ENCODE results near the gene SERPIND1.

The SERPIND1 gene

DNA sequence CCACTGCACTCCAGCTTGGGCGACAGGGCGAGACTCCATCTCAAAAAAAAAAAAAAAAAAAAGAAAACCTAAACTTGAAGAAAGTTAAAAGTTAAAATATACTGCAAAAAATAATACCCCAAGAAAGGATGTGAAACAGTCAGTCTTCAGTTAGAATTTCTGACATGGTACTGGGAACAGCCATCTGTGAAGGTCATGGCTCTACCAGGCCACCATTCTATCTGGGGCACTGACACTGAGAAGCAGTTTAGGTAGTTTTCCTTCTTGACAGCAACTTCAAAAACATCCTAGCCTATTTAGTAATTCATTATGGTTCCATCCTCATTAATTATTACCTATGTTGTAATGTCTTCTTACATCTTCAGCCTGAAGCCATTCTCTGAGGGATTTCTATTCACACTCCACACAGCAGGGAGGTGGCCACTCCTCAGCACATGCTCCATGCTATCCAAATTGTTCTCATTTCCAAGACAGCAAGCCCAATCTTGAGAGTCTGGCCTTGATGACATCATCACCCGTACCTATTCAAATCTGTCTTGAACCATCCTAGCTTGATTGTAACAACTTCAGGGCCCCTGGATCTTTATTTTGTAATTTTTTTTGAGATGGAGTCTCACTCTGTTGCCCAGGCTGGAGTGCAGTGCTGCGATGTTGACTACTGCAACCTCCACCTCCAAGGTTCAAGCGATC lies 38.2 kb downstream of the SERPIND1 start:
- H3K9ac ChIP-seq (ENCODE audit: low read length) = no peak overlapping the region
- no peaks in the 10 kb centered on the region for H3K4me1 ChIP-seq (ENCODE audit: low read length)
- no peaks in the 10 kb centered on the region for H3F3A ChIP-seq (ENCODE audit: insufficient read depth, low read length)
- H3K4me2 ChIP-seq (ENCODE audit: low read depth, low read length) = no peak overlapping the region
- no peaks in the 10 kb centered on the region for H3K79me2 ChIP-seq (ENCODE audit: low read length)
- no peak for TF ChIP-seq EZH2 (optimal IDR thresholded peaks at IDR 0.05; ENCODE audit: low read depth, low read length)
- TF ChIP-seq CTCF (IDR thresholded peaks at IDR 0.05; ENCODE audit: low read length) = no peak
- TF ChIP-seq EZH2phosphoT487 (IDR thresholded peaks at IDR 0.05; ENCODE audit: low read length) = no peak
- H3K36me3 ChIP-seq (replicated peaks; ENCODE audit: insufficient read depth, low read length) = no peaks in the 10 kb centered on the region
- H3K27me3 ChIP-seq (replicated peaks; ENCODE audit: insufficient read depth, low read length) = no peaks in the 10 kb centered on the region
- DNase-seq = no peak
- no peak overlapping the region for H3K27ac ChIP-seq (ENCODE audit: low read length)
- no peak overlapping the region for H3K4me3 ChIP-seq (ENCODE audit: low read length)
- no peaks in the 10 kb centered on the region for H3K9me2 ChIP-seq (replicated peaks; ENCODE audit: insufficient read depth, low read length)
- H4K20me1 ChIP-seq (ENCODE audit: insufficient read depth, low read length) = no peaks in the 10 kb centered on the region
- H3K9me3 ChIP-seq (replicated peaks; ENCODE audit: insufficient read depth, low read length) = no peaks in the 10 kb centered on the region
- no peak overlapping the region for H2AFZ ChIP-seq (ENCODE audit: low read length)

GRCh38 chr22:20813056-20813455 lies 39.1 kb downstream of the SERPIND1 start:
- TF ChIP-seq CTCF (IDR thresholded peaks at IDR 0.05; ENCODE audit: low read length) (no peak), EZH2phosphoT487 (IDR thresholded peaks at IDR 0.05; ENCODE audit: low read length) (no peak), EZH2 (optimal IDR thresholded peaks at IDR 0.05; ENCODE audit: low read depth, low read length) (no peak)
- no peaks in the 10 kb centered on the region for H3K9me2 ChIP-seq (replicated peaks; ENCODE audit: insufficient read depth, low read length)
- DNase-seq = no peak
- no peaks in the 10 kb centered on the region for H3F3A ChIP-seq (ENCODE audit: insufficient read depth, low read length)
- no peaks in the 10 kb centered on the region for H3K4me1 ChIP-seq (ENCODE audit: low read length)
- no peaks in the 10 kb centered on the region for H4K20me1 ChIP-seq (ENCODE audit: insufficient read depth, low read length)
- H2AFZ ChIP-seq (ENCODE audit: low read length) = no peak overlapping the region
- H3K79me2 ChIP-seq (ENCODE audit: low read length) = no peaks in the 10 kb centered on the region
- H3K9ac ChIP-seq (ENCODE audit: low read length) = no peak overlapping the region
- H3K27me3 ChIP-seq (replicated peaks; ENCODE audit: insufficient read depth, low read length) = no peaks in the 10 kb centered on the region
- no peak overlapping the region for H3K4me2 ChIP-seq (ENCODE audit: low read depth, low read length)
- H3K4me3 ChIP-seq (ENCODE audit: low read length) = no peak overlapping the region
- no peaks in the 10 kb centered on the region for H3K36me3 ChIP-seq (replicated peaks; ENCODE audit: insufficient read depth, low read length)
- no peak overlapping the region for H3K27ac ChIP-seq (ENCODE audit: low read length)
- H3K9me3 ChIP-seq (replicated peaks; ENCODE audit: insufficient read depth, low read length) = no peaks in the 10 kb centered on the region

GRCh38 chr22:20814221-20814808 lies 40.4 kb downstream of the SERPIND1 start:
- H3F3A ChIP-seq (ENCODE audit: insufficient read depth, low read length) = no peaks in the 10 kb centered on the region
- TF ChIP-seq CTCF (IDR thresholded peaks at IDR 0.05; ENCODE audit: low read length) (no peak), EZH2 (optimal IDR thresholded peaks at IDR 0.05; ENCODE audit: low read depth, low read length) (no peak), EZH2phosphoT487 (IDR thresholded peaks at IDR 0.05; ENCODE audit: low read length) (no peak)
- H3K4me2 ChIP-seq (ENCODE audit: low read depth, low read length) = no peak overlapping the region
- no peak overlapping the region for H3K9ac ChIP-seq (ENCODE audit: low read length)
- no peaks in the 10 kb centered on the region for H3K9me3 ChIP-seq (replicated peaks; ENCODE audit: insufficient read depth, low read length)
- H3K9me2 ChIP-seq (replicated peaks; ENCODE audit: insufficient read depth, low read length) = no peaks in the 10 kb centered on the region
- DNase-seq = no peak
- no peak overlapping the region for H2AFZ ChIP-seq (ENCODE audit: low read length)
- no peaks in the 10 kb centered on the region for H3K79me2 ChIP-seq (ENCODE audit: low read length)
- no peak overlapping the region for H3K4me3 ChIP-seq (ENCODE audit: low read length)
- H3K4me1 ChIP-seq (ENCODE audit: low read length) = no peaks in the 10 kb centered on the region
- H3K36me3 ChIP-seq (replicated peaks; ENCODE audit: insufficient read depth, low read length) = no peaks in the 10 kb centered on the region; the same call in 1 of the 2 replicates
- H3K27ac ChIP-seq (ENCODE audit: low read length) = no peak overlapping the region
- H4K20me1 ChIP-seq (ENCODE audit: insufficient read depth, low read length) = no peaks in the 10 kb centered on the region
- H3K27me3 ChIP-seq (replicated peaks; ENCODE audit: insufficient read depth, low read length) = no peaks in the 10 kb centered on the region
